GM19023 (cell line): ENCODE data around the gene C1orf35.

Source experiments
- ATAC-seq: cut with Tn5 transposase; IDR thresholded peaks from one replicate; pipeline ENCODE4 v1.9.1; 2021; ENCODE audit warnings: mild to moderate bottlenecking, moderate library complexity; ENCODE audit not compliant: unreplicated experiment

The C1orf35 gene

DNA sequence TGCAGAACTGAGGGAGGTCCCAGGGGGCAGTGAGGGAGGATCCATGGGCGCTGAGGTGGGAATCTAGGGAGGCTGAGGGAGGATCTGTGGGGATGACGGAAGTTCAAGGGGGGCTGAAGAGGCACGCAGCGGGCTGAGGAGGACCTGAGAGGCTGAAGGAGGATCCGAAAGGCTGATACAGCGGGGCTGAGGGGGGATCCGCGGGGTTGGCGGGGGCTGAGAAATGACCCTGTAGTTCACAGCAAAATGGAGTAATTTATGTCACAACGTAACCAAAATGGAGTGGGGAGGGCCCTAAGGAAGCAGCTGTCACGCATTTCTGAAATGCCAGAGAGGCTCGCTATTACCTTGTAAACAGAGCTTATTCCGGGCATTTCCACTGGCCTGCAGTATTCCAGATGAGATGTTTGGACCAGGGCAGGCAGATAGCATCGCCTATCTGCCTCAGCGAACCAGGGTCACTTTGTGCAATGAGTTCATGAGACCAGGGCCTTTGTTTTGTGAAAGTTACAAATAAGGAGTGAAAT, 6.9 kb upstream of the C1orf35 start:
- no peak for ATAC-seq

- ATAC-seq, result peak; percentile 93
Observed at GRCh38 chr1:228109073-228109961, 6.2 kb upstream of the C1orf35 start, which contains the start of gene MRPL55. Gene MRPL55 (minus strand): TSS chr1:228109299. CDS start chr1:228108260, 1,039 bp downstream.

GRCh38 chr1:228108742-228109072, 5.6 kb upstream of the C1orf35 start:
- no peak for ATAC-seq

GRCh38 chr1:228108055-228108690, 5.0 kb upstream of the C1orf35 start:
- no peak for ATAC-seq

DNA sequence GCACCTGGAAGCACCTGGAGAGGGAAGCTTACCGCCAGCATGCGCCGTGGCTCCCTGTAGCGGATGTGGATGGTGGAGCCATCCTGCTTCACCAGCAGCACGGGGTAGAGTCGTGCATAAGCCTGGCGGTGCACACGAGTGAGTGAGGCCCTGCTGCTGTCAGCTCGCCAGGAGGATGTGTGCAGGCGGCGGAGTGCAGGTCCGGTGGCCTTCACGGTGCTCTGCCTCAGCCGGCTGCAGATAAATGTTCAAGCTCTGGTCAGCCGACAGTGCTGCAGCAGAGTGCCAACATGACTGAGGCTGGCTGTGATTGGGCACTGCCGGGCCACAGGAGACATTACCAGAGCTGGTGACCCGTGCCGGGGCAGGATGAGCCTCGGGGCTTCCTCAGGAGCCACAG, 4.5 kb upstream of the C1orf35 start:
- ATAC-seq, result no peak

GRCh38 chr1:228106800-228107054, 3.6 kb upstream of the C1orf35 start:
- no peak for ATAC-seq

GRCh38 chr1:228105996-228106799, 3.1 kb upstream of the C1orf35 start:
- no peak for ATAC-seq

GRCh38 chr1:228105270-228105995, 2.3 kb upstream of the C1orf35 start:
- no peak for ATAC-seq

GRCh38 chr1:228104526-228105269, 1.6 kb upstream of the C1orf35 start:
- ATAC-seq, result no peak

GRCh38 chr1:228101994-228102790, 933 bp downstream of the C1orf35 start:
- peak; percentile 26 for ATAC-seq

DNA sequence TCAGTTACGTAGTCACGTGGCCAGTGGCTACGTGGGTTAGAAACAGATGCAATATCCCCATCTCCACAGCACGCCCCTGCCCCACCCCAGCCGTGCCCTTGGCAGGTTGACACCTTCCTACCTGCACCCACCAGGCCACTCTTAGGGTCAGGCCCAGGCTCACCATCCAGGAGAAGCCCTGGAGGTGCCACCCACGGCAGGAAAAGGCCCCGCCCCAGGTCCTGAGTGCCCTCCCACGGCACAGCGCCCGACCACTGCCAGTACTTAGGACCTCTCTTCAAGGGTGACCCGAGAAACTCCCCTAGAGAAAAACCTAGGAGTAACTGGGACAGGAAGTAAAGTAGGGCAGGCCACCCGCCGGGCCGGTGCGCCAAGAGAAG, 1.5 kb downstream of the C1orf35 start:
- ATAC-seq, result no peak

- no peak for ATAC-seq
Observed at GRCh38 chr1:228100822-228101613, 2.1 kb downstream of the C1orf35 start.

GRCh38 chr1:228099331-228099732, 3.8 kb downstream of the C1orf35 start:
- no peak for ATAC-seq

- no peak for ATAC-seq
Observed at GRCh38 chr1:228098323-228098931, 4.7 kb downstream of the C1orf35 start.

DNA sequence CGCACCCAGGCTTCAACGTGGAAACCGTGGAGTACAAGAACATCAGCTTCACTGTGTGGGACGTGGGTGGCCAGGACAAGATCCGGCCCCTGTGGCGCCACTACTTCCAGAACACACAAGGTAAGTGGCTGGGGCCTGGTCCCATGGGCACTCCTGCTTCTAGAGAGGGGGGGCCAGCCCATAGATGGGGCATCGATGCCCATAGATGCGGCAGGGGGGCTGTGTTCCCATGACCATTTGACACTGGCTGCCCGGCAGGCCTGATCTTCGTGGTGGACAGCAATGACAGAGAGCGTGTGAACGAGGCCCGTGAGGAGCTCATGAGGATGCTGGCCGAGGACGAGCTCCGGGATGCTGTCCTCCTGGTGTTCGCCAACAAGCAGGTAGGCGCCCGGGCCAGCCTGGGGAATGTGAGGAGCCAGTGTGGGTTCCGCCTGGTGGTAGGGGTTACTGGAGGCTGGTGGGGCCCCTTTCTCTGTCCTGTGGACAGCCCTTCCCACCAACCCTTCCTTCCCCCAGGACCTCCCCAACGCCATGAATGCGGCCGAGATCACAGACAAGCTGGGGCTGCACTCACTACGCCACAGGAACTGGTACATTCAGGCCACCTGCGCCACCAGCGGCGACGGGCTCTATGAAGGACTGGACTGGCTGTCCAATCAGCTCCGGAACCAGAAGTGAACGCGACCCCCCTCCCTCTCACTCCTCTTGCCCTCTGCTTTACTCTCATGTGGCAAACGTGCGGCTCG, 5.6 kb downstream of the C1orf35 start:
- no peak for ATAC-seq

GRCh38 chr1:228096416-228097332, 6.5 kb downstream of the C1orf35 start:
- no peak for ATAC-seq
